Sigmoid colon (tissue), 3 donors: ENCODE results near the gene CAP2.

Source experiments
- CTCF ChIP-seq, 4 experiments: fragments of 450-650 bp in 3 of 4; fragments of 200-600 bp in 1 of 4; IDR thresholded peaks; one replicate each; pipeline ENCODE4 v1.5.1; 2016 to 2019; ENCODE audit warnings: antibody characterized with exemption in 4 of 4, mild to moderate bottlenecking in 3 of 4, moderate library complexity in 2 of 4
- POLR2A ChIP-seq, 2 donors: fragments of 450-650 bp; IDR thresholded peaks; one replicate each; pipeline ENCODE4 v1.6.1; 2016; ENCODE audit warnings: antibody characterized with exemption in 2 of 2, mild to moderate bottlenecking in 2 of 2, moderate library complexity in 2 of 2

GRCh38 chr6:17472653-17473183 is 79.3 kb downstream of the CAP2 start:
- TF ChIP-seq POLR2A (IDR thresholded peaks at IDR 0.05): no peak
- TF ChIP-seq CTCF (IDR thresholded peaks at IDR 0.05): no peak
